ENCODE measurements around the gene PRORP. TPM values are rescaled to one million over a fixed set of nuclear protein-coding genes. Genes with fewer than 3 reads are reported as not detected.

The PRORP gene
- total and polyA plus RNA-seq, 2 of the 13 experiments (the other 11 are each of a cell fraction or from before 2014, with no cell fraction given): 48.9 to 88.7 TPM

- TF ChIP-seq TRIM24 (CRISPR knock-in tag; IDR thresholded peaks at IDR 0.05) (no peak), ZNF484 (CRISPR knock-in tag; IDR thresholded peaks at IDR 0.05; ENCODE audit: borderline replicate concordance, low read depth) (no peak), ZBTB21 (CRISPR knock-in tag; IDR thresholded peaks at IDR 0.05) (no peak), ZSCAN29 (CRISPR knock-in tag; conservative IDR thresholded peaks at IDR 0.05) (0 out of 2 replicates have a peak, but pooled peaks have one; percentile 26), FOSL2 (CRISPR knock-in tag; IDR thresholded peaks at IDR 0.05) (no peak), ZBTB43 (CRISPR knock-in tag; conservative IDR thresholded peaks at IDR 0.05) (no peak), SOX5 (CRISPR knock-in tag; IDR thresholded peaks at IDR 0.05; ENCODE audit: borderline replicate concordance) (0 out of 2 replicates have a peak, but pooled peaks have one; percentile 38), RARA (CRISPR knock-in tag; IDR thresholded peaks at IDR 0.05) (no peak), ZC3H4 (CRISPR knock-in tag; IDR thresholded peaks at IDR 0.05; ENCODE audit: borderline replicate concordance) (no peak), THAP11 (CRISPR knock-in tag; IDR thresholded peaks at IDR 0.05) (peak; percentile 23; the same call in 1 of the 2 replicates), HNRNPUL1 (IDR thresholded peaks at IDR 0.05; ENCODE audit: low read depth, low read length) (no peak), MTA1 (CRISPR knock-in tag; IDR thresholded peaks at IDR 0.05; ENCODE audit: borderline replicate concordance) (no peak), ZNF383 (CRISPR knock-in tag; IDR thresholded peaks at IDR 0.05; ENCODE audit: borderline replicate concordance) (no peak), POLR2AphosphoS2 (IDR thresholded peaks at IDR 0.05; ENCODE audit: low read depth, low read length) (no peak), SMAD9 (CRISPR knock-in tag; IDR thresholded peaks at IDR 0.05) (no peak), CHD2 (IDR thresholded peaks at IDR 0.05; ENCODE audit: low read depth, low read length) (no peak), ZNF782 (CRISPR knock-in tag; IDR thresholded peaks at IDR 0.05; ENCODE audit: borderline replicate concordance) (no peak), ELF3 (CRISPR knock-in tag; IDR thresholded peaks at IDR 0.05) (peak; percentile 55; the same call in 1 of the 2 replicates), ZSCAN12 (CRISPR knock-in tag; IDR thresholded peaks at IDR 0.05) (no peak), SIN3A (IDR thresholded peaks at IDR 0.05; ENCODE audit: borderline replicate concordance, low read depth, low read length) (no peak), ZNF891 (CRISPR knock-in tag; IDR thresholded peaks at IDR 0.05) (no peak)
- TF ChIP-seq, protein P1, sequence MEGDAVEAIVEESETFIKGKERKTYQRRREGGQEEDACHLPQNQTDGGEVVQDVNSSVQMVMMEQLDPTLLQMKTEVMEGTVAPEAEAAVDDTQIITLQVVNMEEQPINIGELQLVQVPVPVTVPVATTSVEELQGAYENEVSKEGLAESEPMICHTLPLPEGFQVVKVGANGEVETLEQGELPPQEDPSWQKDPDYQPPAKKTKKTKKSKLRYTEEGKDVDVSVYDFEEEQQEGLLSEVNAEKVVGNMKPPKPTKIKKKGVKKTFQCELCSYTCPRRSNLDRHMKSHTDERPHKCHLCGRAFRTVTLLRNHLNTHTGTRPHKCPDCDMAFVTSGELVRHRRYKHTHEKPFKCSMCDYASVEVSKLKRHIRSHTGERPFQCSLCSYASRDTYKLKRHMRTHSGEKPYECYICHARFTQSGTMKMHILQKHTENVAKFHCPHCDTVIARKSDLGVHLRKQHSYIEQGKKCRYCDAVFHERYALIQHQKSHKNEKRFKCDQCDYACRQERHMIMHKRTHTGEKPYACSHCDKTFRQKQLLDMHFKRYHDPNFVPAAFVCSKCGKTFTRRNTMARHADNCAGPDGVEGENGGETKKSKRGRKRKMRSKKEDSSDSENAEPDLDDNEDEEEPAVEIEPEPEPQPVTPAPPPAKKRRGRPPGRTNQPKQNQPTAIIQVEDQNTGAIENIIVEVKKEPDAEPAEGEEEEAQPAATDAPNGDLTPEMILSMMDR (CRISPR knock-in tag; IDR thresholded peaks at IDR 0.05): peak; percentile 64
- TF ChIP-seq, protein P2, sequence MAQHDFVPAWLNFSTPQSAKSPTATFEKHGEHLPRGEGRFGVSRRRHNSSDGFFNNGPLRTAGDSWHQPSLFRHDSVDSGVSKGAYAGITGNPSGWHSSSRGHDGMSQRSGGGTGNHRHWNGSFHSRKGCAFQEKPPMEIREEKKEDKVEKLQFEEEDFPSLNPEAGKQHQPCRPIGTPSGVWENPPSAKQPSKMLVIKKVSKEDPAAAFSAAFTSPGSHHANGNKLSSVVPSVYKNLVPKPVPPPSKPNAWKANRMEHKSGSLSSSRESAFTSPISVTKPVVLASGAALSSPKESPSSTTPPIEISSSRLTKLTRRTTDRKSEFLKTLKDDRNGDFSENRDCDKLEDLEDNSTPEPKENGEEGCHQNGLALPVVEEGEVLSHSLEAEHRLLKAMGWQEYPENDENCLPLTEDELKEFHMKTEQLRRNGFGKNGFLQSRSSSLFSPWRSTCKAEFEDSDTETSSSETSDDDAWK (CRISPR knock-in tag; IDR thresholded peaks at IDR 0.05): no peak
- TF ChIP-seq, protein P3, sequence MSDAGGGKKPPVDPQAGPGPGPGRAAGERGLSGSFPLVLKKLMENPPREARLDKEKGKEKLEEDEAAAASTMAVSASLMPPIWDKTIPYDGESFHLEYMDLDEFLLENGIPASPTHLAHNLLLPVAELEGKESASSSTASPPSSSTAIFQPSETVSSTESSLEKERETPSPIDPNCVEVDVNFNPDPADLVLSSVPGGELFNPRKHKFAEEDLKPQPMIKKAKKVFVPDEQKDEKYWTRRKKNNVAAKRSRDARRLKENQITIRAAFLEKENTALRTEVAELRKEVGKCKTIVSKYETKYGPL (CRISPR knock-in tag; IDR thresholded peaks at IDR 0.05): 0 out of 2 replicates have a peak, but pooled peaks have one; percentile 57
These were observed 18.6 kb downstream of the PRORP start (continued) for GRCh38 chr14:35140718-35141581.

Data from HepG2 (cell line).